Stimulated activated CD8-positive, alpha-beta memory T cell treated with anti-CD3 and anti-CD28 coated beads, Interleukin-2, amount 100 ng/mL, for 1 hour (primary cell): ENCODE measurements around the gene VTCN1.
A peak's percentile ranks its signal among the peaks of the same experiment; 100 is the strongest.
"Not testable (repeated sequence)": the region's sequence is repeated elsewhere in the genome, so short reads cannot be mapped to it uniquely, and the experiment has no call there.

Source experiments
- DNase-seq, 2 donors: peaks; one replicate each; pipeline ENCODE4 v3.0.0-alpha.2; 2020; ENCODE audit warnings: low read depth in 2 of 2

Gene VTCN1

DNA sequence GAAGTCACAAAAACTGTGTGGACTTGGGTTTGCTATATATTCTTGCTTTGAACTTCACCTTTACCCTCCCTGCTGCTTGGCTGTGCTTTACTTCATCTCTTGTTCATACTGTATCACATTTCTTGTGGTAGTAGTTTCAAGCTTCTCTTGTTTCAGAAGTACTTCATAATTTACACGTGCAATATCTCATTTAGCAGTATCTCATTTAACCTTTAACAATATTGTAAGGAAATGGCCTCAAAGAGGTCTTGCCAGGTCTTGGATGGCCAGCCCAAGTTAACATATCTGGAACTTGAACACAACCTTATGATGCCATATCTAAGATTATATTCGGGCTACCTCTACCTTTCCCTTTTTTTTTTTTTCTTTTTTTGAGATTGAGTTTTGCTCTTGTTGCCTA, 87.5 kb downstream of the VTCN1 start:
- no peak for DNase-seq

DNA sequence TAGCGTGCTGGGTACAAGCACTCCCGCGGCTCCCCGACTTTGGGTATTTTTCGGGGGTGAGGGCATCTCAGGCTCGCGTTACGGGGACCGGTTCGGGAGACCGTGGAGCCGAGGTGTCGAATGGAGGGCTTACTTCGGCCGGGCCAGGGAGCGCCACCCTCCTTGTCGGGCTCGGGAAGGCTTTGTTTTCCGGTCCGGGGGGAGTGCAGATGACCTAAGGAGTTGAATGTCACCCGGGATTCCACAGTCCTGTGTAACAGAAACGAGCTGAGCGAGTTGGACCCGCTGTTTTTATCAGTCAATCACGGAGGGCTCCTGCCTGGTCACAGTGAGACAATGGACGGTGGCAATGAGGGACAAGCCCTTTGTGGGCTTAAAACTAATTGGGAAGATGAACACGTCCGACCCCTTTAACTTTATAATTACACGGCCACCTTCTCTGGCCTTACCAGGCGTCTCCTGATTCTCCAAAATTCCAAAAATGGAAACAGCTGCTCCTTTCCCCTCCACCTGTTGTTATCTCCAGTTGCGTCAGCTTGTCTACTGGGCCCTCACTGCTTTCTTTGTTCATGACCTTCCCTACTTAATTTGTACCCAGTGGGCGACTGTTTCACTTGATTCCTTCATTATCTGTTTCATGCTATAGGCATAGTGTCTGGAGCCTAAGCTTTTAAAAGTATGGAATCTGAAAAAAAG, 88.2 kb downstream of the VTCN1 start:
- DNase-seq = no peak

DNA sequence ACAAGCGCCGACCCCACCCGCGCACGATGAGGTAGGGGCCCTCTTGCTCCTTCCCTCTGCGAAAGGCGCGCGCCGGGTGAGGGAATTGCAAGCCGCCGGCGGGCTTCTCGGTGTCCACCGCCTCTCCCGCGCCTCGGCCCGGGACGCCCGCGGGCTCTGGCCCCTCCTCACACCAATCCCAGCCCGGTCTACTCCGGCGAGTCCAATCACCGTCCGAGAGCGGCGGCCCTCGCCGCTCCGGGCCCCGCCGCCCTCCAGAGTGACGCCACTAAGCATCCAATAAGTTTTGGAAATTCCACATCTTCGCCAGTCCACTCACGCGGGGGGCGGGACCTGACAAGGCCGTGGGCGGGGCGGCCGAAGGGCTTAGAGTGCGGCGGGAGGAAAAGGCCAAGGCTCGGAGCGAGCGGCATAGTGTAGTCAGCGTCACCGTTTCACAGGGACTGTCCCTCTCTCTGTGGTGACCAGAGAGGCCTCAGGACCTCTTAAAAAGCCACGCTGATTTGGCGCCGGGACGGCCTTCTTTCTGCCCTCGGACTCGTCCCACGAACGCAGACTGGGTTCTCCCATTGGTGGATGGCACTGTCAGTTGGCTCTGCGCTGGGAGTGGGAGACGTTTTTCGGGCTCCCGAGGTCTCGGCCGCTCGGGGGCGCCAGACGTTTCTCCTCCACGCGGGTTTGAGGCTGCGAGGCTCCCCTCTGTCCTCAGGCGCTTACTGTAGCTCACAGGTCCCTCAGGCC, 89.0 kb downstream of the VTCN1 start, which contains the start of gene TRIM45:
Gene TRIM45 (minus strand): TSS at position 161 of the 741 bp plus-strand sequence. CDS start 548 bp downstream, outside the sequence.
- DNase-seq = peak; percentile 61 to 69

DNA sequence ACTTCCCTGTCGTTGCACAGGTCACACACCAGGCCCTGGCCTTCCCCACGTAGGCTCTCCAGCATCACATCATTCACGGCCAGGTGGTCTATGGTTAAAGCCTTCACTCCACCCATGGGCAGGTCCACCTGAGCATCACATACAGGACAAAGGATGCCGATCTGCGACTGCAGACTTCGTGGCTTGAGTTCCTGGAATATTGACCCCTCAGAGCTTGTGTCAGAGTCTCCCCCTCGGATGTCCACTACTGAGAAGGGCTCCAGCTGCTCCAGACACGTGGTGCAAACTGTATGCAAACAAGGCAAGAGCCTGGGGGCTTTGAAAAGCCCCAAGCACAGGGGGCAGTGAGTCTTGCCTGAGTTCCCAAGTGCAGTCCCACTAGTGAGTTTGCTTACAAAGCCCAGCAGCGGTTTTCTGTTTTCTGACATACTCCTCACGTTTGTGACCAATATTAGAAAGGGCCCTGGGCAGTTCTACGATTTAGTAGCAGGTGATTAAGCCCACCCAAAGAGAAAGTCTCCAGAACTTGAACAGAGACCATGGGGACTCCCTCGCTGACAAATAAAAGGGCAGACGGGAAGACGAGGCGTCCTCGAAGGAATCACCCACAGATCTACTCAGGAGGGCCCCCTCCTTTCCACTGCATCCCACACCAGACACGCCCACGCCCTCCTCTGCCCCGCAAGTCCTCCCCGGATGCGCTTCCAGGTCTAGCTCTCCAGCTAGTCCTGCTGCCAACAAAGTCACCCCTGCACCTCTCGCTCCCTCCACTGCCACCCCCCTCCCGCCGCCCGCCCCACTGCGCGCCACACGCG, 89.7 kb downstream of the VTCN1 start:
- no peak for DNase-seq

DNA sequence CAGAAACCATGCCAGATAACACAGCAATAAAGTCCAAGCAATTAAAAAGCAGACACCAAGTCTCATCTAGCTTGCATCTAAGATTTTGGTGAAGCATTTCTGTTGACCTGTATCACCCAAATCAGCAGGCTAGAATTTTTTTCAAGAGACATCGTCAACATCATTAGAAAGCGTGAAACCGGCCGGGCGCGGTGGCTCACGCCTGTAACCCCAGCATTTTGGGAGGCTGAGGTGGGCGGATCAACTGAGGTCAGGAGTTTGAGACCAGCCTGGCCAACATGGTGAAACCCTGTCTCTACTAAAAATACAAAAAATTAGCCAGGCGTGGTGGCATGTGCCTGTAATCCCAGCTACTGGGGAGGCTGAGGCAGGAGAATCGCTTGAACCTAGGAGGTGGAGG, 91.6 kb downstream of the VTCN1 start:
- not testable (repeated sequence) for DNase-seq

DNA sequence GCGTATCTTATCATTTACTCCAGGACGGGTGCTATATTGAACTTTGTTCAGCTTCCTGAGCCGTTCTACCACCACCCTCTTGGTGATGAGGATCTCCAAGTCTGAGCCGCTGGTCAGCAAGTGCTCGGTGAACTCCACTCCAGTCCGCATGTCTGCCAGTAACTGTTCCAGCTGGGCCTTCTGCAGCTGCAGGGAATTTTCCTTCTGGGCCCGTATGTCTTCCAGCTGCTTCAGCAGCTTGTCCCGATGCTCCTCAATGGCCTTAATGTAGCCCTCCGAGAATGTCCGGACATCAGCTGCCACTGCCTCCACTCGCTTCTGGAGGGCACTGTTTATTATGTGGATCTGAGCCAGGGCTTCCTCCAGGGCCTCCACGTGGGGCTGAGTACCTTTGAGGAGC, 92.6 kb downstream of the VTCN1 start:
- DNase-seq = no peak

DNA sequence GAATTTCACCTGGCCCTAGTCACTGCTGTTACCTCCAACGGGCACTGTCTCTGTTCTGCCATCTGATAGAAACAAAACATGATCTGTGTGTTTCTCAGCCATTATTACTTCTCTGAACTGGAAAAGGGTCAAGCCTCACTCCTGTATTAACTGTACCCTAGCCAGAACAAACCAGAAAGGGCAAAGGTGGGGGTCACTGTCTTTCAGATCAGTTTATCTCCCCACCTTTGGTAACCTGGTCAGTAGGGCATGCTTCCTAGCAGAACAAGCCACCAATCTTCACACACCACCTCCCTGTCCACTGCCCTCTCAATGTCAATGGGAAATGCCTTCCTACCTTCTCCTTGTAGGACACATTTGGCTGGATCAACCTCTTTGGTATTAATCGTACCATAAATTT, 93.0 kb downstream of the VTCN1 start:
- no peak for DNase-seq

DNA sequence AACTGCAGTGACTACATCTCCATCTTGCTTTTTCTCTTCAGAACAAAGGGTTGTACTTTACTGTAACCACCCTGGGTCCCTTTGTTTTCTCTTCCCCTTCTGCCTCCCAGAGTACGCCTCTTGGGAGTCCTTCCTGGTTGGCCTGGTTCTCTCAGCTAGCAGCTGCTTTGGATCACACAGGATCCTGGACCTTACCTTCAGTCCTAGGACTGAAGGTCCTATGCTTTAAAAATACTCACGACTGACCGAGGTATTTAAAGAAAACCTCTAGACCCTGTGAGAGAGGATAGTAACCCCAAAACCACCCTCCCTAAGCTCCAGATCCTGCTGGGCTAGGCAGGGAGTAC, 94.0 kb downstream of the VTCN1 start:
- DNase-seq = no peak

DNA sequence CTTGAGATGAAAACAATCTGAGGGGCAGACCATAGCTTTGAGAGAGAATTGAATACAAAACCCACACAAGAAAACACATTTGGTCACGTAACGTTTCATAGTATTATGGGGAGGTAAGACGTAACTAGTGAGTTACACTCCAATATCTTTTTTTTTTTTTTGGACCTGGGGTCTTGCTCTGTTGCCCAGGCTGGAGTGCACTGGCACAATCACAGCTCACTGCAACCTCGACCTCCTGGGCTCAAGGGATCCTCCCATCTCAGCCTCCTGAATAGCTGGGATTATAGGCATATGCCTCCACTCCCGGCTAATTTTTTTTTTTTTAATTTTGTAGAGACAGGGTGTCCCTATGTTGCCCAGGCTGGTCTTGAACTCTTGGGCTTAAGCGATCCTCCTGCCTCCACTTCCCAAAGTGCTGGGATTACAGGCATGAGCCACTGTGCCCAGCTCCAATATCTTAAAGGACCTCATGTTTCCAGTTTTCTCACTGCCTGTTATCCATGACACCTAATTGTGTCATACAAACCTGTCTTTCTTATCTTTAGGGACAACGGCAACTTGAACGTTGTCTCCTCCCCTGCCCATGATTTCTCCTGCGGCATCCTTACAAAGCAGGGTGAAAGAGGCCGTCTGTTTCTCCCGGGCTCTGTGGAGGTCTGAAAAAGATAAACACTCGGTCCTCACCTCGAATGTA, 94.5 kb downstream of the VTCN1 start:
- no peak for DNase-seq

DNA sequence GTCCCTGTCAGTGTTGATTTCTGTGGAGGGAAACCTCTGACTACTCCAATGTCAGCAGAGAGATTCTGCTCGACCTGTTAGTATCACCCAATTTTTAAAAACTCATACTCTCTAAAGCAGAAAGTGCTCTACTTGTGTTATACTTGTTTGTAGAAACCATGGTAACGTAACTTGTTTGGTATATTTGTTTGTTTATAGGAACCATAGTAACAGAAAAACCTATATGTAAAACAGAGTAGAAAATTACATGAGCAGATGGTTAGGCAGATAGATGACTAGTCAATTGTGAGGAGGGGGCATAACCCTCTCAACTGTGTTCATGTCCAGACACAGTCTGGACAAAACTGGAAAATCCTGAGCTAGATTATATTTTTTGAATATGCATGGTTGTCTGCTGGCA, 95.8 kb downstream of the VTCN1 start:
- no peak for DNase-seq

DNA sequence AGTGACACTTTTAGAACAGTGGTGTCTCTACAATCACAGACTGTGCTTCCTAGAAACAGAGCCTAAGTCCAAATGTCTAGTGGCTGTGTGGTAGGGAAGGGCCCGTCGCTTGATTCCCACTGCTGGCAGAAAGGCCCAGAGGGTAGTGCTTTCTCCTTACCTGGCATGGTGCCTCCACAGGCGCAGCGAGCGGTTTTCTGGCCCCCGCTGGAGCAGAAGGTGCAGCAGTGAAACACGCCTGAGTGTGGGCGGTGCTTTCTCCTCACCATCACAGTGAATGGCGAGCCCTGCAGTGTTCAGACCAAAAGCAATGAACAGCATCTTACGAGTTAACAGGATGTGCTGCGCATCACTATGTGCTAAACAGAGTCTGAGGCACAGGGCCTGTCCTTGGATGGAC, 97.5 kb downstream of the VTCN1 start:
- no peak for DNase-seq

DNA sequence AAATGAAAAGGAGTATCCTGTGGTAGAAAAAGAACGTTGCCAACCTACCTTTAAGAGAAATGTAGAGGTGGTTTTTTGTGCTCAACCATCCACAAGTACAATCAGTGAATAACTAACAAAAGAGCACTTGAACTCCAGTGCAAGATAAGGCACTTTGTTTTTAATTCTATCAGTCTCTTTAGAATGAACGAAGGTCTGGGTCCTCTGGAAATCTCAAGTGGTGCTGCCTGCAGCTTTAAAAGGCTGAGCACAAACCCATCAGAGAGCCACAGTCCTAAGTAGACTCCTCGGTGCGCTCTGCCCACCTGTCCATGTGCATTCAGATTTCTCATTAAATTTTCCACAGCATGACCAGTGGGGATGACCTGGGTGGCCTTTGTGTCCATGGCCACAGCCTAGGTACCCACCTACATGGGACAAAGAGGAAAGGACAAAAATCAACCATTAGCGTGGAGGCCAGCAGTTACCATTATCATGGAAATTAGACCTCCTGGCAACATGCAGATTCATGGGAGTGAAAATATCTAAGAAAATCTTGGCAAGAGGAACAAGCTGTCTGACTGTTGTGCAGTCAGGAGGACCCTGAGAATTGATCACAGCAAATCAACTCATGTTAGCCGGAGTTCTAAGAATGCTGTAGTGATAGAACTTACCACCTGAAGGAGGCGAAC, 98.5 kb downstream of the VTCN1 start:
- no peak for DNase-seq

DNA sequence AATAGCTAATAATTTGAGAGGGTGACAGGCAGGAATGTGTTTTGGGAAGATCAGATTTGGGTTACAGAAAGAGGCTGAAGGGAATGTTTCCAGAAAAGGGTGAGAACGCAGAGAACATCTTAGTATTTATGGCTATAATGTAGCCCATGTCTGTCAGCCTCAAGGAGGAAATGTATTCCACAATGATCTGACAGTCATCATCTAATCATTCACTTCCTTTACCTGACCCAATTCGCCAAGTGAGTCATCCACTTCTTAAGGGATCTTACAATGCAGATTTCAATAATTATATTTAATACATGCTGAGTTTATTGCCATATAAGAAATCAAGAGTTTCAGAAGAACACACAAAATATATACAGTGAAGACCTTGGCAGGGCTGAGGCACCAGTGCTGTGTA, 100.0 kb downstream of the VTCN1 start:
- no peak for DNase-seq

DNA sequence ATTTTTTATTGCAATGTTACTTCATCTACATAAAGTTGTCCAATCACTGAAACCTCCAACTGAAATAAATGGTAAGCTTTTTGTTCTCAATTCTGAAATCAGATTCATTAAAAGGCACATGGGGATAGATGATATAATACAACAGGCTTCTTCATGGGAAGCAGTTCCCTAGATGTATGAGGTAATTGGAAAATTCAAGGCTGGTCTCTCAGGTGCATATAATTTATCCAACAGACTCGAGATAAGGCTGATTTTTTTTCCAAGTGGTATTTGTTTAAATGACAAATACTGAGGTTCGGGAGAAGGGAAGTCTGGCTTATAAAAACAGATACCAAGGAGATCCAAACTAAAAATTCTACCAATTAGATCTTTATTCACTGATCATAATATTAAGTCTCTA, 103.4 kb downstream of the VTCN1 start:
- DNase-seq = no peak

DNA sequence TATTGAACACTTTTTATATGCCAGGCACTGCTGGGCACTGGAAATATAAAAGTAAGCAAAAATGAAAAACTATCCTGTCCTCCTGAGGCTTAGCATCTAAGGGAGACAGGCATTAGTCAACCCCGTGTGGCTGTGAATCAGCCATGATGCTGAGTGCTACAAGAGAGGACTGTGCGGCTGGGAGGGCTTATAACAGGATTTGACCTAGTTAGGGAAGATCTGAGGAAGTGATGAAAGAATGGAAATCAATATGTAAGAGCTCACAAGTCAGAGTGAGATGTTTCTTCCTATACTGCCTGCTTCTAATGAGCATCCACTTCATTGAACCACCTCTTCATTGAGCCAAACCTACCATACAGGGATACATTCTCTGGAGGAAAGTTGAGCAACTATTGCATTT, 104.2 kb downstream of the VTCN1 start:
- no peak for DNase-seq

DNA sequence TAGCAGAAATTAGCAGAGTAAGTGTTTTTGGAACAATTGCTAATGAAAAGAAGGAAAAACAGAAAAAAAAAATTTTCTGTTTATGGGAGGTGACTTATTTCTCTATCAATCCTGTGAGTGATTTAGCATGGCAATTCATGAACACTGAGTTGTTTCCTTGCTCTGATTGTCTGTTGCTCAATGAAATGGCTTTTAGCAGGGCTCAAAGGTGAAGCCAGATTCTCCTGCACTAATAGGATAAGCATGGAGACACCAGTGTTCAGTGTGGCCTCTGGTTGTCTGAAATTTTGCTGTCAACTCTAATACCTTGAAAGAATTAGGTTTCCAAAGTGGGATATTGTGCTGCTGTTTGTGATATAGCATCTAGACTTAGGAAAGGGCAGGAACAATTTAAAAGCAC, 105.0 kb downstream of the VTCN1 start:
- no peak for DNase-seq

DNA sequence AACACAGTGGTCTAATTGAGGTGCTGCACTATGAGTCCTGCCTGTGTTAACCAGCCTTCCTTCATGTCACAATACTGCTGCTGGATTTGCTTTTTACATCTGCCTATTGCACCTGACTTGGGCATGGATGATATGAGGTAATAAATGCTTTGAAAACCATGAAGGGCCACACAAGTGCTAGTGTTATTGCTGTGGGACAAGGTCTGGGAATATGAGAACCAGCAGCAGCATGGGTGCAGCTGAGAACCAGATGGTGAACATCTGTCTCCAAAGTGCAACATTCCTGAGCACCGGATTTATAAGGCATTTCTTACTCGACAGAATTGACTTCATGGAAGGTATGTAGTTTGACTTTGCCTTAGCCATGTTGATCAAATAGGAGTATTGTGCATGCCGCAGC, 105.7 kb downstream of the VTCN1 start:
- DNase-seq = no peak

DNA sequence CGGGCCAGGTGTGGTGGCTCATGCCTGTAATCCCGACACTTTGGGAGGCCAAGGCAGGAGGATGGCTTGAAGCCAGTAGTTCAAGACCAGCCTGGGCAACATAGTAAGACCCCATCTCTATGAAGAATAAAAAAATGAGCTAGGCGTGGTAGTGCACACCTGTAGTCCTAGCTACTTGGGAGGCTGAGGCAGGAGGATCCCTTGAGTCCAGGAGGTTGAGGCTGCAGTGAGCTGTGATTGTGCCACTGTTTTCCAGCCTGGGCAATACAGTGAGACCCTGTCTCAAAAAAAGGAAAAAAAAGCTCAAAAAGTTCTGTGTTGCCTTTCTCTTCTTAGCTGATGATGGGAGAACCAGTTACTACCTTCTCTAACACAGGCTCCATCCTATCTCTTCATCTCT, 108.9 kb downstream of the VTCN1 start:
- not testable (repeated sequence) for DNase-seq

DNA sequence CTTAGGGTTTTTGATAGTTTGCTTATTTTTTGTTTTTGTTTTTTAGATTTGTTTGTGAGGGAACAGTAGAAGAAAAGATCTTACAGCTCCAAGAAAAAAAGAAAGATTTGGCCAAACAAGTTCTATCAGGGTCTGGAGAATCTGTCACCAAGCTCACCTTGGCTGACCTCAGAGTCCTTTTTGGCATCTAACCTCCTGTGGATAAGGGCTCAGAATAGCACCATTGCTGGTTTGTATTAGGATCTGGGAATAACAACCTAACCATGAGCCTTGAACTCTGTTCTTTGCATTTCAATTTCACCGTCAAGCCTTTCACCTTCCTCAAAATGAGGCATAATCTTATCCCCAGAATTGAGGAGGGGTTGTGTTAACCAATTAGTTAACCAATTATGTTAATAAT, 109.4 kb downstream of the VTCN1 start:
- DNase-seq = no peak

DNA sequence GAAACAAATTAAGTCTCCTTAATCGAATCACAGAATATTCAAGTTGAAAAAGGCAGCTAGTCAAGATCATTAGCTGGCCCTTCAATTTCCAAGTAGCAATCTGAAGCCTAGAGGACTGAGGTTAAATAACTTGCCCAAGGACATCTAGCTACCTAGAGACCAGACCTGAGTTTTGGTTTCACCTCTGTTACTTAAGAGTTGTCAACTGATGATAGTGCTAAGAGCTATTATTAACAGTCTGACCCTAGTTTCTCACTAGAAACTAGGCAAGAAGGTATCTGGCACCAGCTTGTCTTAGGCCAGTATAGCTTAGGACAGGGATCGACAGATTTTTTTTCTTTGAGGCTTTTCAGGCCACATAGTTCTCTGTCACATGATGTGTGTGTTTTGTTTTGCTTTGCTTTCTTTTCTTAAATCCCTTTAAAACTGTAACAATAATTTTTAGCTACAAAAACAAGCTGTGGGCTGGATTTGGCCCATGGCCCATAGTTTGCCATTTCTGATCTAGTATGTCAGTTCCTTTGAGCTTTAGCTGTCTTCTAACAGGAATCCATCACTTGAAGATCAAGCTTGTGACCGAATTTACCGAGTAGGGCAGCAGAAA, 112.3 kb downstream of the VTCN1 start:
- no peak for DNase-seq

DNA sequence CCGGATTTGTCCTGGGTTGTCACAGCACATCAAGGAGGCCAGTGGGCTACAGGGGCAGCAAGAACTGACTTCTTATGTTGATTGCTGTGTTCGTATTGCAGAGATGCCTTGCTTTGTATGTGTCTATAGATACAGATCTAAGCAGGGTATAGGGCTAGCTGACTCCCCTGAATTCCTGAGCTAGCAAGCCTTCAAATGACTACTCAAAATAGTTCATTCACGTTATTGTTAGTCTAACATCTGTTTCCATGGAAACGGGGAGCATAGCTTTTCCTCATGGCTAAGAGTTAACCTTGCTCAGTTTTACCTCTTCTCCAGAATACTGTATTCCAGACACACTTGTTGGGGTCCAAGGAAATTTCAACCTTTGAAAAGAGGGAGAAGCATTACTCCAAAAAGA, 113.3 kb downstream of the VTCN1 start:
- DNase-seq = no peak
